ENCODE results near the gene TRRAP.
A peak's percentile ranks its signal among the peaks of the same experiment; 100 is the strongest.

The TRRAP gene

DNA sequence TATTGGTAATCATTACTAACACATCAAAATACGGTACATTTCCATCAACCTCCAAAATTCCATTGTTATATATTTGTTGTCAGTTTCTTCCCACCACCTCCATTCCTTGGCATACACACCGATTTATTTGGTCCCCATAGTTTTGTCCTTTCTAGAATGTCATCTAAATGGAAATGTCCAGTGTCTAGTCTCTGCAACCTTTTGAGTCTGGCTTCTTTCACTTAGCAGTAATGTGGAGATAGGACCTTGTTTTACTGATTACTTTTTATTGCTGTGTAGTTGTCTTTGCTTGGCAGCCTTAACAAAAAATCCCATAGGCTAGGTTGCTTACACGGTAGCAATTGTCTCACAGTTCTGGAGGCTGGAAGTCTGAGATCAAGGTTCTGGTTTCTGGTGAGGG is 22.5 kb downstream of the TRRAP start:
- DNase-seq (ENCODE audit: low read depth in 2 of 2): no peak

DNA sequence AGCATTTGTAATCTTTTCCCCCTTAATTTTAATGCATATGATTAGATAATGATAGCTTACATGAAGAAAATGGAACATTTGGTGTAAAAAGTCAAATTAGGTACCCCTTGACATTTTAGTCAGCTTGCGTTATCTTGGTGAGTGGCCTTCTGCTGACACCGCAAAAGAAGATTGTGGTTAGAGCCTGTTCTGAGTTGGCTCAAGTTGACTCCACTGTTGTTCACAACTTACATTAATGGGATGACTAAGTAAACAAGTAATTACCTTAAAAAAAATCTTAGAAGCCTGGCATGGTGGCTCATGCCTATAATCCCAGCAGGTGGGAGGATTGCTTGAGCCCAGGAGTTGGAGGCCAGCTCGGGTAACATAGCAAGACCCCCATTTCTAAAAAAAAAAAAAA is 24.2 kb downstream of the TRRAP start:
- DNase-seq (ENCODE audit: low read depth in 2 of 2): no peak

DNA sequence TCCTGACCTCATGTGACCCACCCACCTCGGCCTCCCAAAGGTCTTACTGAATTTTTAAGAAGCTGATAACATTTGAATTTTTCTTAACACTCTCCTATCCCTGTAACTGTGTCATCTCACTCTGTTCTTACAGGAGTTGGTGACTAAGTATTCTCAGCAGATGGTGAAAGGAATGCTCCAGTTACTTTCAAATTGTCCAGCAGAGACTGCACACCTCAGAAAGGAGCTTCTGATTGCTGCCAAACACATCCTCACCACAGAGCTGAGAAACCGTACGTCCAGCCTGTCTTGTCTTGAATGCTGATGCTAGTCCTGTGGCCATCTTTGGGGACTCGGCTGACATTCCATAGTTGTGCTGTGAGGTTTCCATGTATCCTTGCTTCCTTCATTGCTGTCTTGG is 24.9 kb downstream of the TRRAP start:
- no peak for DNase-seq (ENCODE audit: low read depth in 2 of 2)

DNA sequence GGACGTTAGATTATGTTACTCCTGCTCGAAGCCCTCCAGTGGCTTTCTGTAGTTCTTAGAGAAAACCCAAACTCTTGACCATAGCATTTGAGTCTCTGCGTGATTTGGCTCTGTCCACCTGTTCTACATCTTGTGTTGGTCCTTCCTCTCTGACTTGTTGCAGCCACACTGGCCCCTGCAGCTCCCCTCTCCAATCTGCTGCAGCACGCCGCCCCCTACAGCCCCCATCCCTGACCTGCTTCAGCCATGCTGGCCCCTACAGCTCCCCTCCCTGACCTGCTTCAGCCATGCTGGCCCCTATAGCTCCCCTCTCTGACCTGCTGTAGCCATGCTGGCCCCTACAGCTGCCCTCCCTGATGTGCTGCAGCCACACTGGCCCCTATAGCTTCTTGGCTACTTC is 29.2 kb downstream of the TRRAP start:
- DNase-seq (ENCODE audit: low read depth in 2 of 2): no peak

DNA sequence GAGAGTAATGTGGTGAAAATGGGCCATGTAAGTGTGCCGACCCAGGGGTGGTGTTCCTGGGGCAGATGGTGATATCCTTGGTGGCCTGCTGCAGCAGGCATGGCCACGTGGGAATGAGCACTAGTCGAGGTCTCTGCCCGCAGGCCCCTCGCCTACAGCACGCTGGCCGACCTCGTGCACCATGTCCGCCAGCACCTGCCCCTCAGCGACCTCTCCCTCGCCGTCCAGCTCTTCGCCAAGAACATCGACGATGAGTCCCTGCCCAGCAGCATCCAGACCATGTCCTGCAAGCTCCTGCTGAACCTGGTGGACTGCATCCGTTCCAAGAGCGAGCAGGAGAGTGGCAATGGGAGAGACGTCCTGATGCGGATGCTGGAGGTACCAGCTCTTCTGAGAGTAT is 30.3 kb downstream of the TRRAP start:
- DNase-seq (ENCODE audit: low read depth in 2 of 2): no peak

DNA sequence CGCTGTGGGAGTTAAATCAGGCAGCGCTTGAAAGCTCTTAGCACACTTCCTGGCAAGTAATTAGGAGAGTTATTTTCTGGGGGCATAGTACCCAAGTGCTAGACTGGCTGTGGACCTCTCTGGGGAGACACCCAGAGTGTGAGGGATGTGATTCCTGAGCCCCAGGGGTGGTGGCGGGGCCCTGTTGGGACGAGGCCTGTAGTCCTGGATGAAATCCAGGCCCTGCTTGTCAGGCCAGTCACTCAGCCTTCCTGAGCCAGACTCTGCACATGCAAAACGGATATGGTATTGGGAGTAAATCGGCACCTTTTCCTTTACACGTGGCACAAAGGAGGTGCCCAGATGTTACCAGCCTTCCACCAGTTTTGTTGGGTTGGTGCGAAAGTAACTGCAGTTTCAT is 31.2 kb downstream of the TRRAP start:
- DNase-seq (ENCODE audit: low read depth in 2 of 2): no peak

DNA sequence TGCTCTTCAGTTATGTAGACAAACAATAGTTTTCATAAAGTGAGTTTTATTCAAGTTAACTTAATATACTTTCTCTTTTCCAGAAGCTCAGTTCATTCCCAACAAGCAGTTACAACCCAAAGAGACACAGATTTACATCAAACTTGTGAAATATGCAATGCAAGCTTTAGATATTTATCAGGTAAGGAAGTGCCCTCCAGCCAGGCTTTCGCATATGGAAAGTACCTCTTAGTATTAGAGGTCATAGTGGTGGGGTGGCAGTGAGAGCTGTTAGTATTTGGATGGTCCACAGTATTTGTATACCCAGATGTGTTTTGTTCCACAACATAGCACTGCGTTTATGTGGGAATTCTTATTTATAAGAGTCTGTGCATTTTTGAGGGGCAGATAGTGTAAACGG is 32.1 kb downstream of the TRRAP start:
- no peak for DNase-seq (ENCODE audit: low read depth in 2 of 2)

DNA sequence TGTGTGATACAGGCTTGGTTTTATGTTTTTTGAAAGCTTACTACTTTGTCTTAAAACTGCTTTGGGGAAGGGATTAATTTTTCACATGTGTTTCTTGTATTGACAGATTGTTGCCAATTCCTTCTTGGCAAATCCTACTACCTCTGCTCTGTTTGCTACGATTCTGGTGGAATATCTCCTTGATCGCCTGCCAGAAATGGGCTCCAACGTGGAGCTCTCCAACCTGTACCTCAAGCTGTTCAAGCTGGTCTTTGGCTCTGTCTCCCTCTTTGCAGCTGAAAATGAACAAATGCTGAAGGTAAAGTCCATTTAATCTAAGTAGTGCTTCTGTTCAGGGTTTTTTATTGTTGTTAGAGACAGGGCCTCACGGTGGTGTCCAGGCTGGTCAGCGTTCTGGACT is 33.6 kb downstream of the TRRAP start:
- DNase-seq (ENCODE audit: low read depth in 2 of 2): no peak

DNA sequence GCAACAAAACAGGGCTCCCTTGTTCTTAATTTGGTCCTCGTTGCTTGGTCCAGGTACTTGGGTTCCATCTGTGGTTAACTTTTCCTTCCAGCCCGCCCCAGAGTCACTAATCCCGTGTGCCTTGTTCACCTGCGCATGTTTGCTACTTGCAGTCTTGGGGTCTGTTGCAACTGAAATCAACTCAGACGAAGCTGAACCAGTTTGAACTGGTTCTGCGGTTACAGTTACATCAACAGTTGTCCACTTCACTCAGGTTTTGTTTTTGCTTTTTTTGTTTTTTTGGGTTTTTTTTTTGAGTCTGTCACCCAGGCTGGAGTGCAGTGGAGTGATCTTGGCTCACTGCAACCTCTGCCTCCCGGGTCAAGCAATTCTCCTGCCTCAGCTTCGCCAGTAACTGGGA is 34.7 kb downstream of the TRRAP start:
- no peak for DNase-seq (ENCODE audit: low read depth in 2 of 2)

DNA sequence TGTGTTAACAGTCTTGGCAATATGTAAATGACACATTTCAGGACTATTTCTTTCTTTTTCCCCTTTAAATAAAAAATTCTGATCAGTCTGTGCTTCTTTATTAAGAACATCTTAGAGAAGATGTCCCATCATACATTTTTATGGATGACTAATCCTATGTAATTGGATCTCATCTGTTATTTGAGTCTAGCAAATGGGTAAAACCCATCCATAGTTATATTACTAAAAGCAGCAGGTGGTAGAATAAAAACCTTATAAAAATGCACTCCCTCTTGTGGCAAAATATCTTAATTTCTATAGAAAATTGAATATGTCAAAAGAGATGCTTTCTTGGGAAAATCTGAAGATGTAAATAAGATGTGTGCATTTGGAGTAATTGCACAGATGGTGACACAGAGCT is 35.3 kb downstream of the TRRAP start:
- DNase-seq (ENCODE audit: low read depth in 2 of 2): peak; percentile 12 to 24

DNA sequence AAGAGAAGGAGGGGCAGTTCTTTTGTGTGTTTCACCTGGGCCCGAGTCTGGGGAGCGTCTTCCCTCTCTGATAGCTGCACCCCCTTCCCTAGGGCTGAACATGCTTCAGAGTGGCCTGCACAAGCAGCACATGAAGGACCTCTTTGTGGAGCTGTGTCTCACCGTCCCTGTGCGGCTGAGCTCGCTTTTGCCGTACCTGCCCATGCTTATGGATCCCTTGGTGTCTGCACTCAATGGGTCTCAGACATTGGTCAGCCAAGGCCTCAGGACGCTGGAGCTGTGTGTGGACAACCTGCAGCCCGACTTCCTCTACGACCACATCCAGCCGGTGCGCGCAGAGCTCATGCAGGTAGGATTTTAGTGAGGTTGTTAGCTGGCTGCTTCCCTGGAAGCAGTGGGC is 39.0 kb downstream of the TRRAP start:
- DNase-seq (ENCODE audit: low read depth in 2 of 2): no peak

DNA sequence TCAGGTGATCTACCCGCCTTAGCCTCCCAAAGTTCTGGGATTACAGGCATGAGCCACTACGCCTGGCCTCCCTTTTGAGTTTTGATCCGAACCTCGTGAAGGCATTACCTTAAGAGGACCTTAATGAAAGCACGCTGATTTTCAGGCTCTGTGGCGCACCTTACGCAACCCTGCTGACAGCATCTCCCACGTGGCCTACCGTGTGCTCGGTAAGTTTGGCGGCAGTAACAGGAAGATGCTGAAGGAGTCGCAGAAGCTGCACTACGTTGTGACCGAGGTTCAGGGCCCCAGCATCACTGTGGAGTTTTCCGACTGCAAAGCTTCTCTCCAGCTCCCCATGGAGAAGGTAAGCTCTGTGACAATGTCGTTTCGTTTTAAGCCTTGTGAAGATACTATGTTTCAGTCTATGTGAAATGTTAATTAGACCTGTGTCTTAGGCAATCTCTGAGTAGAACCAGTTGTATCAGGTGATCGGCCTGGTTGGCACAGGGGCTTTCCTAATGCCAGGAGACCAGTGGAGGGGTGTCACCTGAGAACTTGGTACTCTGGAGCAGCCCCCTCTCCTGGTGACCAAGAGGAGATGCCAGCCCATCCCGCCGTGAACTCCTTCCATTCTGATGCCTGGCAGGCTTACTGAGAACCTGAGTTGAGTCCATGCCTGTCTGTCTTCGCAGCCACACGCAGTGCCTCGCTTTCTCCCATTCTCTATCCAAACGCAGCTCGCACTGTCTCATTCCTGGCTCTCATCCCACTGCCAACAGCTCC is 43.5 kb downstream of the TRRAP start:
- no peak for DNase-seq (ENCODE audit: low read depth in 2 of 2)

DNA sequence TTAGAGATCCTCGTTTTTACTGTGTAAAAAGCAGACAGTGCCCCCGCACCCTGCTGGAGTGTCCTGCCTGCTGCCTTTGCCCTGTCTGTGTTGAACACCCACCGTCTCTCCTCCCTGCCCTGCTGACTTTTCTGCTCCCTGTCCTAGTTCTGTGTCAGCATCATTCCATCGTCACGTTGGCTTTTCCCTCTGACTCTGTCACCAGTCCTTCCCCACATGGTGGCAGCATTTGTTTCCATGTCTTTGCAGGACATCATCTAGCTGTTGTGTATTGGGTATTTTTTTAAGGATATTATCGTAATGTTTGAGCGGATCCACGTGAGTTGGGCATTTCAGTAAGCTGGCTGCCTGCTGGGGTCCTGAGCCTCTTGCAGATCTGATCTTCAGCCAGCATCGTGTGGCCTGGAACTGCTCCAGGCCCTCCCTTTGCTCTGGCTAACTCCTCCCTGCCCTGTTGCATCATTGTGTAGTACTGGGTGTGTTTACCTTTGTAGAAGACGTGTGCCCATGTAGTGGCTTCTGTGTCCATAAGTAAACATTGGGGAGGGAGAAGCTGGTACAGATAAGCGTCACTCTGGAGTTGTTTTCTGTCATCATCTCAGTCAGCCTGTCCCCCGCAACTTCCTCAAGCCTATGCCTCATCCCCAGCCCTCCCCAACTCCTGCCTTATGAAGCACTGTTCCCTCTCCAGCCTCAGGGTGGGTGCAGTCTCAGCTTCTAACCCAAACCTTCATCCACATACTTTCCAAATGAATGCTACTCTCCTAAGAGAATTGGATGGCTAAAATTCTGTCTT is 44.3 kb downstream of the TRRAP start:
- DNase-seq (ENCODE audit: low read depth in 2 of 2): peak; percentile 37 to 38

DNA sequence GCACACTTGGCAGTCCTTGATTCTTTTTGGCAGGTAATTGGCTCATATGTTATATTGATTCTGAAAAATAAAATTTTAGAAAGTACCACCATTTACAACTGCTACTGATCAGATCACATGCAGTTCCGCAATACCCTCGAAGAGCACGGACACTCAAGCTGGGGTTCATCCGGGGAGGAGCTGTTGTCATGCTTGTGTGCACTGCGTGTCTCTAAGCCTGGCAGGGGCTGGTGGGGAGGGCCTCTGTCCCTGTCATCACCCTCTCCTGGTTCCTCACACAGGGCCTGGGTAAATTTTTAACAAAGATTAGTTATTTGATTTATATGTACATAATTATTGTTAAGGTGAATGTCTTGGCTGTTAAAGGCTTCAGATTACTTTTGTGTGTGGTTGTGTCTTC is 45.2 kb downstream of the TRRAP start:
- no peak for DNase-seq (ENCODE audit: low read depth in 2 of 2)

DNA sequence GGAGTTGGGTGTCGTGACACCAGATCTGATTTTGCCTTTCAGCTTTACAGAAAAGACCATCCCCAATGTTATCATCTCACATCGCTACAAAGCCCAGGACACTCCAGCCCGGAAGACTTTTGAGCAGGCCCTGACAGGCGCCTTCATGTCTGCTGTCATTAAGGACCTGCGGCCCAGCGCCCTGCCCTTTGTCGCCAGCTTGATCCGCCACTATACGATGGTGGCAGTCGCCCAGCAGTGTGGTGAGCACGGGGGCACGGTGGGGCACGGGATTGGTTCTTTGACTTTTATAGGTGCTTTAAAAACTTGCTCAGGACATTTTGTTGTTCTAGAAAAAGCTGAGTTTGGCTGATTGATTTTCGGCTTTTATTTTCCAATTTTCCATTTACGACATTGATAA is 48.8 kb downstream of the TRRAP start:
- no peak for DNase-seq (ENCODE audit: low read depth in 2 of 2)

DNA sequence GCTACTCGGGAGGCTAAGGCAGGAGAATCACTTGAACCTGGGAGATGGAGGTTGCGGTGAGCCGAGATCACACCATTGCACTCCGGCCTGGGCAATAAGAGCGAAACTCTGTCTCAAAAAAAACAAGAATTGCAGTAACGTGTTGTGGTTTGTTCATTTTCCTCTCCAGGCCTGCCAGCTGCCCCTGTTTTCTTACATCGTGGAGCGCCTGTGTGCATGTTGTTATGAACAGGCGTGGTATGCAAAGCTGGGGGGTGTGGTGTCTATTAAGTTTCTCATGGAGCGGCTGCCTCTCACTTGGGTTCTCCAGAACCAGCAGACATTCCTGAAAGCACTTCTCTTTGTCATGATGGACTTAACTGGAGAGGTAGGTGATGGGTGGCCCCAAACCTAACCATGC is 52.1 kb downstream of the TRRAP start:
- no peak for DNase-seq (ENCODE audit: low read depth in 2 of 2)

DNA sequence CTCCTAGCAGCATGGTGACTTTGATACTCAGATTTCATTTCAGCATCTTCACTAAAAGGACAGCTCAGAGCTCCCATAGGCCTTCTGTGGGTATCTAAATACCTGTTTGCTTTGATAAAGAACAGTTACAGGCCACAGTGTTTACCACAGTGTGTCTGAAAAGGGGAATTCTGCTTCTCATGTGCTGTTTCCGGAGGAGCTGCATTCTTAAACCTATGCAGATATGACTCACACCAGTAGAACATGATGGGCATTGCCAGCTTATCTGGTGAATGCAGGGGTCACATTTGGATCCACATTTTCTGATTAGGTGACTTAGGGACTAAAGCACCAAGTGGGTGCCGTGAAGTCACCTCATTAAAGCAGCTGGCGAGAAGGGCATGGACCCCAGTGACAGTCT is 52.6 kb downstream of the TRRAP start:
- DNase-seq (ENCODE audit: low read depth in 2 of 2): no peak

DNA sequence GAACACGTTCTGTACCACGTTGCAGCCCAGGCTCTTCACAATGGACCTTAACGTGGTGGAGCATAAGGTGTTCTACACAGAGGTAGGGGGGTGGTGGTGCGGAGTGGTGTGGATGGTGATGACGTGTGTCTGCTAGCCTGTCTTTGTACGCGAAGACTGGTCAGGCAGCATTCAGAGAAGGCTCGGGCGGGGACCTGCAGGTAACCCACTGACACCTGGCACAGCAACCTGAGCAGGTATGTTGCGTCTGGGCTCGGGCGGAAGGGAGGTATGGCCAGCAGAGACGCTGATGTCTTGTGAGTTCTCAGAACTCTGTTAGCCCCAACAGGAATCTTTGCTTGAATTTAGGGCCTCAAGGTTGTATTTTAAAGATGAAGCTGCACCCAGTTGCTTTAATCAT is 55.0 kb downstream of the TRRAP start:
- no peak for DNase-seq (ENCODE audit: low read depth in 2 of 2)

DNA sequence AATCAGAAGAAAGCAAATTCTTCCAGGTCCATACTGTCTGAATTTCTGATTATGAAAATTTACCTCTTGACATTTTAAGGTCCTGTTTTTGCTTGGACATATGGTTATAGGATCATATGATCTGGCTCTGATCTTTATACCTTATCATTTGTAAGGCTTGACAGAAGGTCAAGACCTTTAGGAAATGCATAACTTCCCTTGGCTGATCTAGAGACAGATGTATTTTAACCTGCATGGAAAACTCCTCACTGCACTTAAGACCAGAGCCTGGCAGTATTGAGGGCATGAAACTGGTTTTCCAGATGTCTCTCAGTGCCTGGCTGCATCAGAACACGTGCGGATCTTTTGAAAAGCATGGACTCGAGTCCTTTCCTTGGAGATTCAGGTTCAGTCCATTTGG is 55.9 kb downstream of the TRRAP start:
- DNase-seq (ENCODE audit: low read depth in 2 of 2): no peak

DNA sequence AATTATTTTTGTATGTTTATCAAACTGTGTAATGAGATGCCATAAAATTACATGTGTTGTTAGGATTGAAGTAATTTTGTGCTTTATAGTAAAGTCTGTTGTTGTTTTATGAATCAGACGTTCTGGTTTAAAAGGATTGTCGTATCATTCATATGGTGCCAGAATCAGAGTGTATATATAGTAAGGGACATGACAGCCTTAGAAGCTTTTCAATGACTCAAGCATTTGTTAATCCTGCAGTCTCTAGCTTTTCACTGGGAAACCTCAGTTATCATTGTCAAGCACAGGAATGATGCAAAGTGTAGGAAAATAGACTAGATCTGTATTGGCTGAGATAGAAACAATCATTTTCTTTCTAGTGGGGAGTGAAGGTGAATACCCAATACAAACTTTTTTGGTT is 57.5 kb downstream of the TRRAP start:
- DNase-seq (ENCODE audit: low read depth in 2 of 2): no peak

DNA sequence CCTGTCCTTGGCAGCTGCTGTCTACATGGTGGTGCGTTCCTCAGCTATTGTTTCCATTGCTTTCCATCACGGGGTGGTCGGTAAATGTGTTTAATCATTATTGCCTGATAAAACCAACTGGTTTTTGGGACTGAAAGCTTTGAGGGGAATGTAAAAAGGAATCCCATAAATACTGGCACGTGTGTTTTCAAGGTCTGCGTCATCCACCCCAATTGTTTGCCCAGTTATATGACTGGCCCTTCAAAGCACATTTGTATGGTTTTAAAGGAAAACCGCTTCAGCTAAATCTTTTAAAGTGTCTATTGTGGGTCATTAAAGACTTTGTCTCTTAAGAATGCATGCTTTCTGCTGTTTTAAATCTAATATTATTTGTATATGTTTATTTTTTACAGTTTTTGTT is 65.0 kb downstream of the TRRAP start:
- DNase-seq (ENCODE audit: low read depth in 2 of 2): no peak

DNA sequence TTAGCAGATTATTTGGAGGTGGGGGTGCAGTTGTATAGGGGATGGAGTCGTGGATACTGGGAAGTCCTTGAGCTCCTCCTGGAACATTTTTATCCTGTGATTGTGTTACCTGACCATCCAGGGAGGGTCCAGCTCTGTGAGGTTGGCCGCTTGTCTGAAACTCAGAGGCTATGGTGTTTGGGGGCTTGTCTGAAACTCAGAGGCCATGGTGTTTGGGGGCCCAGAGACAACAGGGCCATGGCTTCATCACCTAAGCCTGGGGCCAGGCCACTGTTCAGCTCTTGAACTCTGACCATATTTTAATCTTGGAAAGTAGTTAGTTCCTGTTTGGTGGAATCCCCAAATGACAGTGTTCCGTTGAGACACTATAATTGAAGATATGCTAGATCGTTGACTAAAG is 66.1 kb downstream of the TRRAP start:
- DNase-seq (ENCODE audit: low read depth in 2 of 2): no peak

DNA sequence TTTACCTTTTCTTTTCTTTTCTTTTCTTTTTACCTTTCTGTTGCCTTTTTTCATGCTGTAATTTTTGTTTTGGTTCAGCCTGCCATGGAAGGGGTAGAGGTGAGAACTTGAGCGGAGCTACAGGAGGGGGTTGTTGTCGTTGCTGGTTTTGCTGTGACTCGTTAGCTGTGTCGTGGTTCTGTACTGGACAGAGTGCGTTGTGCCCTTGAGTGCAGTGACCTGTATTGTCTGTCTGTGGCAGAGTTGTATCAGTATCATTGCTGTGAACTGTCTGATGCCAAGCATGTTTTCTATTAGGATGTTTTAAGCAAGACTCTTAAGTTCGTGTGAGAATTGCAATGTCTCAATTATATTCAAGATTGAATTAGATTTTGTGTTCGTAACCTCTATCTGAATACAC is 67.5 kb downstream of the TRRAP start:
- no peak for DNase-seq (ENCODE audit: low read depth in 2 of 2)

DNA sequence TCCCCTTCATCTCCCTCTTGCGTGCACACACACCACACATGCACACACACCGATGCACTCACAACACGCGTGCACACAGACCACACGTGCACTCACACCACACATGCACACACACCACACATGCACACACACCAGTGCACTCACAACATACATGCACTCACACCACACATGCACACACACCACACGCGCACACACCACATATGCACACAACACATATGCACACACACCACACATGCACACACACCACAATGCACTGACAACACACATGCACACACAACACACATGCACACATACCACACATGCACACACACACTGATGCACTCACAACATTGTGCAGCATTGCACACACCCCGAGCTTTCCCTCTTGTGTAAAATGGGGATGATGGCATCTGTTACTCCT is 68.1 kb downstream of the TRRAP start:
- DNase-seq (ENCODE audit: low read depth in 2 of 2): no peak

All from fibroblast of skin of left quadriceps (primary cell).